HG02870 (cell line): Measurements from ENCODE around the gene TP53.
"Not testable (repeated sequence)": the region's sequence is repeated elsewhere in the genome, so short reads cannot be mapped to it uniquely, and the experiment has no call there.

Source experiments
- ATAC-seq: cut with Tn5 transposase; IDR thresholded peaks from one replicate; pipeline ENCODE4 v1.9.1; 2021; ENCODE audit warnings: mild to moderate bottlenecking, moderate library complexity; ENCODE audit not compliant: unreplicated experiment

TP53 gene

GRCh38 chr17:7633093-7633492 lies 54.2 kb downstream of the TP53 start:
- no peak for ATAC-seq

DNA sequence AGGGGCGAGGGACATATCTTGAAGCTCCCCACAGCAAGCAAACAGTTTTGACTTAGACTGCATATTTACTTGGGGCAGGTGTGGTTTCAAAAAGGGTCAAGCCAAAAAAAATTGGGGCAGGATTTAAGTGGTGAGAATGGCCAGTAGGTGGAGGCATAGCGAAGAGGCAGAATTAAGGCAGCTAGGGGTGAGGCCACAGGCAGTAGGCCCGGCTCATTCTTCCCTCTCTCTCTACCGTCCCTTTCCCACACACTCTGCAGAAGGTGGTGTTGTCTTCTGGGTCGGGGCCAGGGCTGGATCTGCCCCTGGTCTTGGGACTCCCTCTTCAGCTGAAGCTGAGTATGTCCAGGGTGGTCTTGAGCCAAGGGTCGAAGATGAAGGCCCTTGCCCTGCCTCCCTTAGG lies 54.8 kb downstream of the TP53 start:
- ATAC-seq: no peak

- ATAC-seq: no peak
These were observed 55.6 kb downstream of the TP53 start for GRCh38 chr17:7631398-7632380.

- no peak for ATAC-seq
These were observed 57.2 kb downstream of the TP53 start, which contains the start of gene SHBG for GRCh38 chr17:7629939-7630571. TSS of gene SHBG (plus strand) at chr17:7630135. CDS start at chr17:7630173, 38 bp downstream.

DNA sequence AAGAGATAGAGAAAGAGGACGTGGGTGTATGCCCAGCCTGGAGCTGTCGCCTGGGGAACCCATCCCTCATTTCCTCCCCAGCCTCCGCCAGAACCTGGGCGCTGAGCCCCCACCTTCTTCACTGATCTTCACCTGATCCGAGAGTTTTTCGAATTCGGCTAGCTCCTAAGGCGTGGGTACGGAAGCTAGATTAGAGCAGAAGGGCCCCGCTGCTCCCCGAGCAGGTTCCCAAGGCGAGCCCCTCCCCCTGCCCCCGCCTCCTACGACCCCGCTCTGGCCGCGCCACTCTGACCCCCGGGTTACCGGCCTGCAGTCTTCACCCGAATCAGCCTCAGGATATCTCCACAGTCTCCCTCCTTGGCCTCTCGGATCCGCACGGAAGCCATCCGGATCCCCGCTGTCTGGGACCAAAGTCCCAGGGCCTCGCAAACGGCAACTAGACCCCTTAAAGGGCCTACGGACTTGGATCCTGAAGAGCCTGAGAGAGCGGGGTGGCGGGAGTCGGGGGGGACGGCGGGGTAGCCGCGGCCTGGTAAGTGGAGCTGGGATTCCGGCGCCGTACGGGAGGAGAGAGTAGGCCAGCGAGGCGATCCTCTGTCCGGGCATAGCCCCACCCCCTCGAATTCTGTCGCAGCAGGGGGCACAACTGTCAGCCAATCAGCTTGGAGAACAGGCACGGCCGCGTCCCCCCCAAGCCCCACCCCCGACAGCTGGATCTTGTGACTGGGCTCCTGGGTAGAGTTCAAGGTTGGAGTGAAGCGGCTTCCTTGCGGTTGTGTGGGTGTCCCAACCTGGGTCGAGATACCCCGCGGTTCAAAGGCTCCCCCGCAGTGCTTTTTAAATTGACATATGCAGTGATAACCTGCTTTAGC lies 59.8 kb downstream of the TP53 start, which contains the start of gene SAT2:
Gene SAT2 (minus strand): TSS at position 572 of the 872 bp plus-strand sequence. CDS start 186 bp downstream, at position 386.
- ATAC-seq: peak; percentile 86

GRCh38 chr17:7626956-7627249 lies 60.4 kb downstream of the TP53 start:
- no peak for ATAC-seq

- no peak for ATAC-seq
These were observed 61.0 kb downstream of the TP53 start for GRCh38 chr17:7626307-7626706.

- not testable (repeated sequence) for ATAC-seq
These were observed 61.5 kb downstream of the TP53 start for GRCh38 chr17:7625749-7626148.

DNA sequence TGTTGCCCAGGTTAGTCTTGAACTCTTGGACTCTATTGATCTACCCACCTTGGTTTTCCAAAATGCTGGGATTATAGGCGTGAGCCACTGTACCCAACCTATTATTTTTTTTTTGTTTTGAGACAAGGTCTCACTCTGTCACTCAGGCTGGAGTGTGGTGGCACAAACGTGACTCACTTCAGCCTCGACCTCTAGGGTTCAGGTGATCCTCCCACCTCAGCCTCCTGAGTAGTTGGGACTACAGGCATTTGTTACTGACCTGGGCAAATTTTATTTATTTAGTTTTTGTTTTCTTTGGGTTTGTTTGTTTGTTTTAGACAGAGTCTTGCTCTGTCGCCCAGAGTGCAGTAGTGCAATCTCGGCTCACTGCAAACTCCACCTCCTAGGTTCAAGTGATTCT lies 63.6 kb downstream of the TP53 start:
- ATAC-seq: no peak

- ATAC-seq: no peak
These were observed 66.5 kb downstream of the TP53 start for GRCh38 chr17:7620835-7621234.

DNA sequence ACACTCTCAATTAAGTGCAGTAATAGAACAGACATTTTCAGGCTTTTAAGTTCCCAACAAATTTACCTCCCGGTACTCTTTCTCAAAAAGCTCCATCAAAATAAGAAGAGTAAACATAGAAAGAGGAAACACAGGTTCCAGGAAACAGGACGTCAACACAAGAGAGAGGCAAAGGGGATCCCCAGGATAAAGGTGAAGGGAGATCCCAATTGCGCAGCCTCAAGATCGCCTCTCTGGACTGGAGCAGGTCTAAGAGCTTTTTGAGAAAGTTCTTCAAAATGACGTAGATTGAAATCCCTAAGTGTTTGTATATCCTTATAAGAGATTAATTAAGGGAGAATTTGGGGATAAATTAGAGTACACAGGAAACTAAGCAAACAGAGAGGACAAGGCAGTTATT lies 68.7 kb downstream of the TP53 start:
- ATAC-seq: no peak
